ENCODE data around the gene KDM4C. TPM values are rescaled to one million over a fixed set of nuclear protein-coding genes. Genes with fewer than 3 reads are reported as not detected.
A peak's percentile ranks its signal among the peaks of the same experiment; 100 is the strongest.

The KDM4C gene
- polyA plus RNA-seq, 2 of the 4 experiments (the other 2 are of a cell fraction) = 9.6 to 15.6 TPM

GRCh38 chr9:6777213-6777902, 19.6 kb downstream of the KDM4C start:
- Histone ChIP-seq H3K4me1 (peaks cover 20% of the 10 kb centered on the region), H3K9me3 (no peaks in the 10 kb centered on the region), H3K4me3 (no peak overlapping the region), H3K4me2 (no peak overlapping the region), H3K27ac (no peak overlapping the region)
- DNase-seq (ENCODE audit: low read depth in 1 of 2, low spot score in 1 of 2) (no peak), ATAC-seq (no peak), FAIRE-seq (no peak)
- POLR2A ChIA-PET = no interaction called here
- no peak for TF ChIP-seq CHD2 (IDR thresholded peaks at IDR 0.05; ENCODE audit: low read length, partially characterized antibody)
- no peak for TF ChIP-seq FOSL2 (IDR thresholded peaks at IDR 0.05)
- TF ChIP-seq FOSL2 (CRISPR knock-in tag; IDR thresholded peaks at IDR 0.05) = no peak
- TF ChIP-seq USF2 (IDR thresholded peaks at IDR 0.05) = no peak
- no peak for TF ChIP-seq CBX8 (IDR thresholded peaks at IDR 0.05)
- TF ChIP-seq PHF8 (IDR thresholded peaks at IDR 0.05; ENCODE audit: borderline replicate concordance, low read depth) = no peak
- TF ChIP-seq, protein P1, sequence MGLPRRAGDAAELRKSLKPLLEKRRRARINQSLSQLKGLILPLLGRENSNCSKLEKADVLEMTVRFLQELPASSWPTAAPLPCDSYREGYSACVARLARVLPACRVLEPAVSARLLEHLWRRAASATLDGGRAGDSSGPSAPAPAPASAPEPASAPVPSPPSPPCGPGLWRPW (IDR thresholded peaks at IDR 0.05) = no peak
- no peak for TF ChIP-seq RNF2 (IDR thresholded peaks at IDR 0.05; ENCODE audit: borderline replicate concordance, low read depth)
- no peak for TF ChIP-seq HOXB5 (CRISPR knock-in tag; IDR thresholded peaks at IDR 0.05)
- TF ChIP-seq ZNF302 (CRISPR knock-in tag; IDR thresholded peaks at IDR 0.05) = no peak
- TF ChIP-seq KDM5A (IDR thresholded peaks at IDR 0.05) = no peak
- no peak for TF ChIP-seq BHLHE40 (IDR thresholded peaks at IDR 0.05; ENCODE audit: low read depth, low read length)
- no peak for TF ChIP-seq NPAS2 (CRISPR knock-in tag; IDR thresholded peaks at IDR 0.05; ENCODE audit: borderline replicate concordance)
- no peak for TF ChIP-seq E2F6 (IDR thresholded peaks at IDR 0.05; ENCODE audit: borderline replicate concordance, low read depth)
- TF ChIP-seq JUN (IDR thresholded peaks at IDR 0.05) = no peak
- no peak for TF ChIP-seq FOXS1 (CRISPR knock-in tag; IDR thresholded peaks at IDR 0.05)
- TF ChIP-seq MAFK (IDR thresholded peaks at IDR 0.05; ENCODE audit: partially characterized antibody) = no peak
- no peak for TF ChIP-seq JUNB (IDR thresholded peaks at IDR 0.05)
- no peak for TF ChIP-seq TP53 (CRISPR knock-in tag; IDR thresholded peaks at IDR 0.05)
- TF ChIP-seq HOXB13 (CRISPR knock-in tag; IDR thresholded peaks at IDR 0.05; ENCODE audit: low read depth) = no peak
- TF ChIP-seq HDAC2 (IDR thresholded peaks at IDR 0.05) = no peak
- CTCF ChIA-PET = no interaction called here
- WGBS (ENCODE audit: missing lambda C conversion rate) = 81% methylated on average over 6 of the region's 6 CpGs

DNA sequence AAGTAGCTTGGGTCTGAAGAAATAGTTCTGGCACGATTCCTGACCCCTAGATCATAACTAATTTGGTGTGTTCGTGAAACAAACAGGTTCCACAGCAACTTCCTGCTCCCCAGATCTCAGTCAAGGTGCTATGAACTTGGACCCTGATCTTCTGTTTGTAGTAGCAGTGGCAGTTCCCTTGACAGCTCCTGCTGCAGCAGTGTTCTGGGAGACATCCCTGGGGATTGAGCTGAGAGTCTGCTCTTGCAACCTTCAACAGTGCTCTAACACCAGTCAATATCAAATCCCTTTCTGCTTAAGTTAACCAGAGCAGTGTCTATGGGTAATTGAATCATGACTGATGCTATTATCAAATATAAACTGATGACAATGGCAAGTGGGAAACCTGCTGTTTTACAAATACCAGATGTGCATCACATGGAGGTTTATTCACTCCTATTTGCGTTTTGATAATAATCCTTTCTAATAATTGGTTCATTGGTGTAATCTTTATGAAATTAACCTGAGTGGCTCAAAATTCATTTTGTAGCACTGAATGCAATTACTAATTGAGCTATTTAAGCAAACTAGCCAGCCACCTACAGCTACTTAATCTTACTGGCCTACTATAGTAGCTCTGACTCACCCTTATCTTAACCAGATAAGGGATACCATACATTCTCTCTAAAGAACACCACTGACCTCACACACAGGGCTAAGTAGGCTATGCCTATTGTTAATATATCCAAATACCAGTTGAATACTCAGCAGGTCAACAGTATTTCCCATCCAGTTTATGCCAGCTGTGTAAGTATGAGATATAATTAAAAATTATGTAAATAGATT, 21.9 kb downstream of the KDM4C start:
- 75% methylated on average over 3 of the region's 3 CpGs for WGBS (ENCODE audit: missing lambda C conversion rate)
- ChIA-PET CTCF (no interaction called here), POLR2A (interaction anchor here (1.2 kb wide), 1 partner anchor 22 kb away, joined by 3 read pairs; the partner anchor contains the start of gene KDM4C)
- Histone ChIP-seq H3K27ac (0 out of 6 replicates have a peak overlapping the region, but pooled peaks of 1 of the 2 experiments have one; percentile 10), H3K4me2 (peak overlapping the region; percentile 27), H3K4me3 (no peak overlapping the region), H3K4me1 (peaks cover 20% of the 10 kb centered on the region), H3K9me3 (no peaks in the 10 kb centered on the region)
- TF ChIP-seq FOSL2 (IDR thresholded peaks at IDR 0.05) (no peak), FOSL2 (CRISPR knock-in tag; IDR thresholded peaks at IDR 0.05) (peak; percentile 26; the same call in 1 of the 2 replicates)
- TF ChIP-seq, protein P1 (IDR thresholded peaks at IDR 0.05) = no peak
- DNase-seq (ENCODE audit: low read depth in 1 of 2, low spot score in 1 of 2) = no peak
- no peak for FAIRE-seq
- peak; percentile 69 to 88; a peak in 4 of 6 replicates for ATAC-seq

Measured in A549 (cell line).